VCaP (cell line): ENCODE measurements around the gene NKAIN2.

Experiments used
- H3K27ac ChIP-seq: fragments of 450-650 bp; 2 replicates; pipeline ENCODE4 v1.5.1; 2017
- CTCF ChIP-seq: fragments of 450-650 bp; conservative IDR thresholded peaks from 2 replicates; pipeline ENCODE4 v1.5.1; 2017; ENCODE audit warnings: mild to moderate bottlenecking, moderate library complexity

Gene NKAIN2

GRCh38 chr6:124661097-124661661 lies 857.5 kb downstream of the NKAIN2 start:
- no peak for TF ChIP-seq CTCF
- no peak overlapping the region for H3K27ac ChIP-seq

GRCh38 chr6:124668028-124668427 lies 864.4 kb downstream of the NKAIN2 start:
- no peak for TF ChIP-seq CTCF
- no peak overlapping the region for H3K27ac ChIP-seq

- no peak for TF ChIP-seq CTCF
- no peak overlapping the region for H3K27ac ChIP-seq
These were observed 866.2 kb downstream of the NKAIN2 start for GRCh38 chr6:124669713-124670480.

- TF ChIP-seq CTCF: no peak
- no peak overlapping the region for H3K27ac ChIP-seq
These were observed 867.1 kb downstream of the NKAIN2 start for GRCh38 chr6:124670801-124671200.

GRCh38 chr6:124671324-124671723 lies 867.7 kb downstream of the NKAIN2 start:
- no peak overlapping the region for H3K27ac ChIP-seq
- TF ChIP-seq CTCF: no peak

- no peak overlapping the region for H3K27ac ChIP-seq
- TF ChIP-seq CTCF: no peak
These were observed 870.4 kb downstream of the NKAIN2 start for GRCh38 chr6:124674042-124674441.

- TF ChIP-seq CTCF: no peak
- no peak overlapping the region for H3K27ac ChIP-seq
These were observed 872.4 kb downstream of the NKAIN2 start for GRCh38 chr6:124676033-124676432.
